Activated CD8-positive, alpha-beta memory T cell treated with anti-CD3 and anti-CD28 coated beads, Interleukin-2, amount 50 U/mL, for 24 hours (primary cell): ENCODE results near the gene NPIPA5.
"Not testable (repeated sequence)": the region's sequence is repeated elsewhere in the genome, so short reads cannot be mapped to it uniquely, and the experiment has no call there.

Experiments used
- DNase-seq: peaks from one replicate; pipeline ENCODE4 v3.0.0-alpha.2; 2020; ENCODE audit errors: extremely low read depth

The NPIPA5 gene

GRCh38 chr16:15378194-15378593 lies at the start of gene NPIPA5:
TSS of gene NPIPA5 (minus strand) at chr16:15378294. CDS start at chr16:15378294, 0 bp downstream.
- DNase-seq = not testable (repeated sequence)

GRCh38 chr16:15427648-15428239 lies 49.6 kb upstream of the NPIPA5 start:
- DNase-seq = peak; percentile 31

- no peak for DNase-seq
These were observed 48.7 kb upstream of the NPIPA5 start for GRCh38 chr16:15426796-15427195.

GRCh38 chr16:15425861-15426260 lies 47.8 kb upstream of the NPIPA5 start:
- DNase-seq = no peak

- no peak for DNase-seq
These were observed 44.1 kb upstream of the NPIPA5 start for GRCh38 chr16:15422222-15422621.

- DNase-seq = not testable (repeated sequence)
These were observed 43.6 kb upstream of the NPIPA5 start for GRCh38 chr16:15421696-15422095.

- no peak for DNase-seq
These were observed 40.1 kb upstream of the NPIPA5 start for GRCh38 chr16:15418206-15418605.

GRCh38 chr16:15417197-15417596 lies 39.1 kb upstream of the NPIPA5 start:
- no peak for DNase-seq

GRCh38 chr16:15415511-15415985 lies 37.5 kb upstream of the NPIPA5 start:
- no peak for DNase-seq

GRCh38 chr16:15409476-15409875 lies 31.4 kb upstream of the NPIPA5 start:
- not testable (repeated sequence) for DNase-seq

GRCh38 chr16:15407756-15408155 lies 29.7 kb upstream of the NPIPA5 start:
- DNase-seq = not testable (repeated sequence)

GRCh38 chr16:15404792-15405191 lies 26.7 kb upstream of the NPIPA5 start:
- DNase-seq = no peak

GRCh38 chr16:15404091-15404490 lies 26.0 kb upstream of the NPIPA5 start:
- DNase-seq = not testable (repeated sequence)

GRCh38 chr16:15403392-15403995 lies 25.4 kb upstream of the NPIPA5 start:
- DNase-seq = no peak

- no peak for DNase-seq
These were observed 23.9 kb upstream of the NPIPA5 start for GRCh38 chr16:15401972-15402371.

- not testable (repeated sequence) for DNase-seq
These were observed 22.2 kb upstream of the NPIPA5 start for GRCh38 chr16:15400314-15400713.

- no peak for DNase-seq
These were observed 21.2 kb upstream of the NPIPA5 start for GRCh38 chr16:15399317-15399716.

- no peak for DNase-seq
These were observed 20.7 kb upstream of the NPIPA5 start for GRCh38 chr16:15398618-15399316.

- no peak for DNase-seq
These were observed 19.0 kb upstream of the NPIPA5 start for GRCh38 chr16:15396948-15397594.

GRCh38 chr16:15396509-15396829 lies 18.4 kb upstream of the NPIPA5 start:
- DNase-seq = not testable (repeated sequence)

GRCh38 chr16:15395631-15396508 lies 17.8 kb upstream of the NPIPA5 start, which contains the start of gene MPV17L:
TSS of gene MPV17L (plus strand) at chr16:15395754. CDS start at chr16:15395898, 144 bp downstream.
- DNase-seq = not testable (repeated sequence)
